ENCODE results near the gene CAD. TPM values are rescaled to one million over a fixed set of nuclear protein-coding genes. Genes with fewer than 3 reads are reported as not detected.

The CAD gene
- polyA plus RNA-seq, 2 of the 4 experiments (the other 2 are of a cell fraction): 50.5 to 69.3 TPM

DNA sequence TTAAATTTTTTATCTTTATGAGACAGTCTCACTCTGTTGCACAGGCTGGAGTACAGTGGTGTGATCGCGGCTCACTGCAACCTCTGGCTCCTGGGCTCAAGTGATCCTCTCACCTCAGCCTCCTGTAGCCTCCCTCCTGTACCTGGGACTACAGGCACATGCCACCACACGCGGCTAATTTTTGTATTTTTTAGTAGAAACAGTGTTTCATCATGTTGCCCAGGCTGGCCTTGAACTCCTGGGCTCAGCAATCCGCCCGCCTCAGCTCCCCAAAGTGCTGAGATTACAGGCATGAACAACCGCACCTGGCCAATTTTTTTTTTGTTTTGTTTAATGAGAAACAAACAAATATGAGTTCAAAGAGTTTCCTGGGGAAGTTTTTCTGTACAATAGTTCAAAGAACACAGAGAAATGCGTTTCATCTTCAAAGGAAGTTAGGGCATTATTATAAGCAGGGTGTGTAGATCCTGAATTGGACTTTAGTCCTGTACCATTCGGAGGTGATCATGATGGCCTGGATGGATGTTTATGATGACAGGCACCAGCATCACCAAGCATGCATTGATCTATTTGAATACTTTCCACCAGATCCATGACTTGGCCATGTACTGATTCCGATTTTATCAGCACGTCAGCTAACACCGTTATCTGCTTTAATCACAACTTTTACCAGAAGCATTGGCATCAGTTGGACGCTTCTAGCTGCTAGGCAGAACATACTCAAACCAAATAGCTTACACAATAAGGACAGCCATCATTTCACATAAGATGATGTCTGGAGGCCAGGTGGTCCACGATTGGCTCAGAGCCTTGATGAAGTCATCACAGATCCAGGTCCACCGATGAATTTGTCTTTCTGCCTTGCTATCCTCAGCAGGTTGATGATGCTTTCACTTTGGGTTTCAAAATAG lies 39.5 kb upstream of the CAD start:
- H3K4me1 ChIP-seq: no peaks in the 10 kb centered on the region
- H3K27ac ChIP-seq: no peak overlapping the region
- H3K4me2 ChIP-seq: no peak overlapping the region
- ATAC-seq (no peak; a peak in 1 of 6 replicates), DNase-seq (ENCODE audit: low read depth in 1 of 2, low spot score in 1 of 2) (no peak), FAIRE-seq (no peak)
- no peak overlapping the region for H3K4me3 ChIP-seq
- ChIA-PET POLR2A (no interaction called here), CTCF (interaction anchor here (0.6 to 2.5 kb wide), 7 partner anchors 8 to 479 kb away, joined by 3 to 17 read pairs (median 4); partner anchors contain the start of gene OST4)
- TF ChIP-seq HEYL (CRISPR knock-in tag; IDR thresholded peaks at IDR 0.05): no peak
- WGBS (ENCODE audit: missing lambda C conversion rate): 70% methylated on average over 15 of the region's 15 CpGs
- H3K9me3 ChIP-seq: no peaks in the 10 kb centered on the region

- FAIRE-seq (no peak), DNase-seq (ENCODE audit: low read depth in 1 of 2, low spot score in 1 of 2) (no peak), ATAC-seq (no peak)
- ChIA-PET CTCF (interaction anchor here (0.6 to 2.5 kb wide), 4 partner anchors 8 to 171 kb away, joined by 3 to 17 read pairs (median 4); no protein-coding TSS in a partner anchor), POLR2A (no interaction called here)
- no peak for TF ChIP-seq FOXS1 (CRISPR knock-in tag; IDR thresholded peaks at IDR 0.05)
- TF ChIP-seq, protein P1, sequence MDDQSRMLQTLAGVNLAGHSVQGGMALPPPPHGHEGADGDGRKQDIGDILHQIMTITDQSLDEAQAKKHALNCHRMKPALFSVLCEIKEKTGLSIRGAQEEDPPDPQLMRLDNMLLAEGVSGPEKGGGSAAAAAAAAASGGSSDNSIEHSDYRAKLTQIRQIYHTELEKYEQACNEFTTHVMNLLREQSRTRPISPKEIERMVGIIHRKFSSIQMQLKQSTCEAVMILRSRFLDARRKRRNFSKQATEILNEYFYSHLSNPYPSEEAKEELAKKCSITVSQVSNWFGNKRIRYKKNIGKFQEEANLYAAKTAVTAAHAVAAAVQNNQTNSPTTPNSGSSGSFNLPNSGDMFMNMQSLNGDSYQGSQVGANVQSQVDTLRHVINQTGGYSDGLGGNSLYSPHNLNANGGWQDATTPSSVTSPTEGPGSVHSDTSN (IDR thresholded peaks at IDR 0.05): no peak
- TF ChIP-seq SMC3 (IDR thresholded peaks at IDR 0.05): no peak
- Histone ChIP-seq H3K4me2 (no peak overlapping the region), H3K4me1 (no peaks in the 10 kb centered on the region), H3K9me3 (no peaks in the 10 kb centered on the region), H3K27ac (no peak overlapping the region), H3K4me3 (no peak overlapping the region)
- WGBS (ENCODE audit: missing lambda C conversion rate): 59% methylated on average over 3 of the region's 3 CpGs
Measured at GRCh38 chr2:27178469-27178868, 38.7 kb upstream of the CAD start.

- no peak overlapping the region for H3K4me3 ChIP-seq
- ChIA-PET CTCF (interaction anchor here (2.5 to 2.8 kb wide), 2 partner anchors 9 to 100 kb away, joined by 6 to 17 read pairs; no protein-coding TSS in a partner anchor), POLR2A (no interaction called here)
- no peak for DNase-seq (ENCODE audit: low read depth in 1 of 2, low spot score in 1 of 2)
- no peak overlapping the region for H3K27ac ChIP-seq
- TF ChIP-seq RAD21 (conservative IDR thresholded peaks at IDR 0.05 in 1 of 2, IDR thresholded peaks at IDR 0.05 in 1 of 2) (no peak), JUNB (IDR thresholded peaks at IDR 0.05) (no peak), EHMT2 (IDR thresholded peaks at IDR 0.05; ENCODE audit: low read depth) (no peak), E2F6 (IDR thresholded peaks at IDR 0.05; ENCODE audit: borderline replicate concordance, low read depth) (no peak), HDAC2 (IDR thresholded peaks at IDR 0.05) (no peak), HOXB13 (CRISPR knock-in tag; IDR thresholded peaks at IDR 0.05; ENCODE audit: low read depth) (no peak), CHD4 (IDR thresholded peaks at IDR 0.05; ENCODE audit: borderline replicate concordance) (no peak), MYC (IDR thresholded peaks at IDR 0.05; ENCODE audit: borderline replicate concordance, low read length) (no peak)
- TF ChIP-seq, protein P2, sequence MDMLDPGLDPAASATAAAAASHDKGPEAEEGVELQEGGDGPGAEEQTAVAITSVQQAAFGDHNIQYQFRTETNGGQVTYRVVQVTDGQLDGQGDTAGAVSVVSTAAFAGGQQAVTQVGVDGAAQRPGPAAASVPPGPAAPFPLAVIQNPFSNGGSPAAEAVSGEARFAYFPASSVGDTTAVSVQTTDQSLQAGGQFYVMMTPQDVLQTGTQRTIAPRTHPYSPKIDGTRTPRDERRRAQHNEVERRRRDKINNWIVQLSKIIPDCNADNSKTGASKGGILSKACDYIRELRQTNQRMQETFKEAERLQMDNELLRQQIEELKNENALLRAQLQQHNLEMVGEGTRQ (IDR thresholded peaks at IDR 0.05): no peak
- TF ChIP-seq, protein P3, sequence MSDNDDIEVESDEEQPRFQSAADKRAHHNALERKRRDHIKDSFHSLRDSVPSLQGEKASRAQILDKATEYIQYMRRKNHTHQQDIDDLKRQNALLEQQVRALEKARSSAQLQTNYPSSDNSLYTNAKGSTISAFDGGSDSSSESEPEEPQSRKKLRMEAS (IDR thresholded peaks at IDR 0.05): no peak
- 14% methylated on average over 3 of the region's 3 CpGs for WGBS (ENCODE audit: missing lambda C conversion rate)
- FAIRE-seq: no peak
- H3K4me2 ChIP-seq: no peak overlapping the region
- no peak for ATAC-seq
- no peaks in the 10 kb centered on the region for H3K4me1 ChIP-seq
- no peaks in the 10 kb centered on the region for H3K9me3 ChIP-seq
Measured at GRCh38 chr2:27179344-27180000, 37.7 kb upstream of the CAD start.

DNA sequence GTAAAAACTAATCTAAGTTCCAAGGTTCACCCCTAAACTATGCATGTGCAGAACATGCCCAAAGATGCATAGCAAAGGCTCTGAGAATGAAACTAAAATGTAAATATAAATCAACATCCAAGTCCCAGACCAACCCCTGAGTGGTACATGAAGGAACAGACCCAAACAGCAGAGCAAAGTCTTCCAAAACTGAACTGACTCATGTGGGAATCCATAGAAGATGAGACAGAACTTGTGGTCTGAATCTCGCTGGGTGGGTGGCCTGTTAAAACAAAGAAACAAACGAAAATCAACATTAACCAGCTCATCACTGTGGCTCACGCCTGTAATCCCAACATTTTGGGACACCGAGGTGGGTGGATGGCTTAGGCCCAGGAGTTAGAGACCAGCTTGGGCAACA lies 34.8 kb upstream of the CAD start:
- no peak for DNase-seq (ENCODE audit: low read depth in 1 of 2, low spot score in 1 of 2)
- Histone ChIP-seq H3K9me3 (no peaks in the 10 kb centered on the region), H3K4me3 (no peak overlapping the region), H3K4me1 (no peaks in the 10 kb centered on the region), H3K27ac (no peak overlapping the region), H3K4me2 (no peak overlapping the region)
- ChIA-PET CTCF (interaction anchor here (0.5 to 3.4 kb wide), 5 partner anchors 9 to 83 kb away, joined by 3 to 16 read pairs (median 3); no protein-coding TSS in a partner anchor), POLR2A (no interaction called here)
- TF ChIP-seq RFX5 (IDR thresholded peaks at IDR 0.05) (no peak), MYC (IDR thresholded peaks at IDR 0.05; ENCODE audit: borderline replicate concordance, low read length) (no peak), POLR2A (IDR thresholded peaks at IDR 0.05; ENCODE audit: low read length) (no peak), RNF2 (IDR thresholded peaks at IDR 0.05; ENCODE audit: borderline replicate concordance, low read depth) (no peak), FOXS1 (CRISPR knock-in tag; IDR thresholded peaks at IDR 0.05) (no peak), ZNF302 (CRISPR knock-in tag; IDR thresholded peaks at IDR 0.05) (no peak), EHF (CRISPR knock-in tag; IDR thresholded peaks at IDR 0.05) (no peak), NPAS2 (CRISPR knock-in tag; IDR thresholded peaks at IDR 0.05; ENCODE audit: borderline replicate concordance) (no peak), CBX8 (IDR thresholded peaks at IDR 0.05) (no peak), ZC3H11A (IDR thresholded peaks at IDR 0.05) (no peak), CHD4 (IDR thresholded peaks at IDR 0.05; ENCODE audit: borderline replicate concordance) (no peak)
- 44% methylated on average over 4 of the region's 4 CpGs for WGBS (ENCODE audit: missing lambda C conversion rate)
- no peak for ATAC-seq
- no peak for FAIRE-seq

Measured in A549 (cell line).